ENCODE measurements around the gene C22orf39.

DNA sequence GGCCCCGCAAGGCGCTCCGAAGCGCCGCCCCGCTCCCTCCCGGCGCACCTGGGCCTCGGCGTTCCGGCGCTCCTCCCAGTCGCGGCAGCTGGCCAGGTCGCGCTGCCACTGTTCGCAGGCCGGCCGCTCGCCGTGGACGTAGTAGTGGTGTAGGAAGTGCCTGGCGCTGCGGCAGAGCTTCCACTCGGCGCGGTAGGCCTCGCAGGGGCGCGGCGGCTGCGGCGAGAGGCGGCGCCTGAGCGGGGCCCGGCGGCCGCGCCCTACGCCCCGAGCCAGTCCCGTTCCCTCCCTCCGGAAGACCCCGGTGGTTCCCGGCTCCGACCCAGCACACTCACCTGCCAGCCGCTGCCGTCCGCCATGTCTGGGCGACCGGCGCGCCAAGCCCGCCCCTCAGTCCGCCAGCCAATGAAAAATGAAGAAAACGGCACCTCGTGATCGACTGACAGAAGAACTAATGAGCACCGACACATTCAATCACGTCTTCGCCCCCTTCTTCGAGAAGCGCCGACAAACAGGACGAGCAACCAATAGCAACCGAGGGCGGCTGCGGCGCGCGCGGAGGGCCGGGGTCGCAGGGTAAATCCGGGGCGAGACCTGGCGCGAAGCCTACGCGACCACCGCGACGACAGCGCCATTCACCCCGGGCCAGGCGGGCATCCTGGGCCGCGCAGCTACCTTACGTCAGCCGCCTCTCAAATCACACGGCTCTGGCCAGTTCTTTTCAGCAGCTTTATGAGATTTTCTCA lies at the start of gene C22orf39:
- TF ChIP-seq, protein P1, sequence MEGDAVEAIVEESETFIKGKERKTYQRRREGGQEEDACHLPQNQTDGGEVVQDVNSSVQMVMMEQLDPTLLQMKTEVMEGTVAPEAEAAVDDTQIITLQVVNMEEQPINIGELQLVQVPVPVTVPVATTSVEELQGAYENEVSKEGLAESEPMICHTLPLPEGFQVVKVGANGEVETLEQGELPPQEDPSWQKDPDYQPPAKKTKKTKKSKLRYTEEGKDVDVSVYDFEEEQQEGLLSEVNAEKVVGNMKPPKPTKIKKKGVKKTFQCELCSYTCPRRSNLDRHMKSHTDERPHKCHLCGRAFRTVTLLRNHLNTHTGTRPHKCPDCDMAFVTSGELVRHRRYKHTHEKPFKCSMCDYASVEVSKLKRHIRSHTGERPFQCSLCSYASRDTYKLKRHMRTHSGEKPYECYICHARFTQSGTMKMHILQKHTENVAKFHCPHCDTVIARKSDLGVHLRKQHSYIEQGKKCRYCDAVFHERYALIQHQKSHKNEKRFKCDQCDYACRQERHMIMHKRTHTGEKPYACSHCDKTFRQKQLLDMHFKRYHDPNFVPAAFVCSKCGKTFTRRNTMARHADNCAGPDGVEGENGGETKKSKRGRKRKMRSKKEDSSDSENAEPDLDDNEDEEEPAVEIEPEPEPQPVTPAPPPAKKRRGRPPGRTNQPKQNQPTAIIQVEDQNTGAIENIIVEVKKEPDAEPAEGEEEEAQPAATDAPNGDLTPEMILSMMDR (IDR thresholded peaks at IDR 0.05) = no peak
- TF ChIP-seq EZH2 (IDR thresholded peaks at IDR 0.05; ENCODE audit: borderline replicate concordance, insufficient read depth, low read depth, low read length, poor library complexity, severe bottlenecking) = no peak

Data from B cell (primary cell).